ENCODE results near the gene SH2D3A.

GRCh38 chr19:6808494-6808893 is 41.3 kb upstream of the SH2D3A start:
- no peak for TF ChIP-seq POLR2A (IDR thresholded peaks at IDR 0.05)
- no peak for TF ChIP-seq CTCF (IDR thresholded peaks at IDR 0.05 in 8 of 11, conservative IDR thresholded peaks at IDR 0.05 in 3 of 11)
- no peak for TF ChIP-seq POLR2AphosphoS5 (IDR thresholded peaks at IDR 0.05)

Data from spleen (tissue), 7 donors.